GF-D8 (cell line): ENCODE data around the gene DSC2.

Experiments used
- DNase-seq: peaks from one replicate; lab custom pipeline; 2025; lab: John Stamatoyannopoulos, UW

Gene DSC2

GRCh38 chr18:31098878-31099277 is 3.3 kb downstream of the DSC2 start:
- no peak for DNase-seq

GRCh38 chr18:31097666-31098065 is 4.6 kb downstream of the DSC2 start:
- no peak for DNase-seq

GRCh38 chr18:31093880-31094279 is 8.3 kb downstream of the DSC2 start:
- no peak for DNase-seq

- no peak for DNase-seq
Measured at GRCh38 chr18:31093294-31093693, 8.9 kb downstream of the DSC2 start.

GRCh38 chr18:31091350-31091749 is 10.9 kb downstream of the DSC2 start:
- no peak for DNase-seq

GRCh38 chr18:31088532-31088931 is 13.7 kb downstream of the DSC2 start:
- no peak for DNase-seq

GRCh38 chr18:31079973-31080372 is 22.2 kb downstream of the DSC2 start:
- DNase-seq, result no peak

GRCh38 chr18:31077878-31078277 is 24.3 kb downstream of the DSC2 start:
- DNase-seq, result peak; percentile 6

GRCh38 chr18:31072175-31072574 is 30.0 kb downstream of the DSC2 start:
- DNase-seq, result no peak

GRCh38 chr18:31070206-31070605 is 32.0 kb downstream of the DSC2 start:
- DNase-seq, result no peak

GRCh38 chr18:31066266-31066665 is 36.0 kb downstream of the DSC2 start:
- DNase-seq, result no peak

- DNase-seq, result no peak
Measured at GRCh38 chr18:31065036-31065773, 37.0 kb downstream of the DSC2 start.

- DNase-seq, result no peak
Measured at GRCh38 chr18:31064130-31064529, 38.1 kb downstream of the DSC2 start.

GRCh38 chr18:31061945-31062344 is 40.3 kb downstream of the DSC2 start:
- no peak for DNase-seq

- no peak for DNase-seq
Measured at GRCh38 chr18:31058897-31059296, 43.3 kb downstream of the DSC2 start.

- no peak for DNase-seq
Measured at GRCh38 chr18:31057917-31058316, 44.3 kb downstream of the DSC2 start.

- DNase-seq, result no peak
Measured at GRCh38 chr18:31057051-31057450, 45.2 kb downstream of the DSC2 start.

- no peak for DNase-seq
Measured at GRCh38 chr18:31056296-31056695, 45.9 kb downstream of the DSC2 start.

GRCh38 chr18:31050635-31051034 is 51.6 kb downstream of the DSC2 start:
- no peak for DNase-seq

GRCh38 chr18:31049189-31049588 is 53.0 kb downstream of the DSC2 start:
- no peak for DNase-seq

GRCh38 chr18:31048216-31048615 is 54.0 kb downstream of the DSC2 start:
- no peak for DNase-seq

- no peak for DNase-seq
Measured at GRCh38 chr18:31046916-31047315, 55.3 kb downstream of the DSC2 start.

GRCh38 chr18:31045599-31045998 is 56.6 kb downstream of the DSC2 start:
- DNase-seq, result no peak

- DNase-seq, result no peak
Measured at GRCh38 chr18:31044926-31045325, 57.3 kb downstream of the DSC2 start.
